Neutrophil (primary cell): ENCODE data around the gene NHERF1.

Source experiments
- H3K27ac ChIP-seq: fragments of 200-600 bp; sonication (generic); 2 replicates; pipeline ENCODE4 v1.5.1; 2016; ENCODE audit warnings: mild to moderate bottlenecking, moderate library complexity
- H3K27me3 ChIP-seq: fragments of 200-600 bp; sonication (generic); 2 replicates; pipeline ENCODE4 v1.6.0; 2016; ENCODE audit warnings: mild to moderate bottlenecking
- H3K36me3 ChIP-seq: fragments of 200-600 bp; sonication (generic); 2 replicates; pipeline ENCODE4 v1.5.1; 2017
- H3K4me1 ChIP-seq, 2 experiments: fragments of 200-600 bp in 1 of 2; sonication (generic) in 1 of 2; 1 replicate in 1 of 2; 2 replicates in 1 of 2; pipeline versions ENCODE4 v1.5.1 to v1.6.1; 2013 to 2016; ENCODE audit warnings: low read depth in 1 of 2, low read length in 1 of 2, mild to moderate bottlenecking in 1 of 2, moderate library complexity in 1 of 2; ENCODE audit not compliant: control insufficient read depth in 1 of 2, insufficient read depth in 1 of 2
- H3K4me3 ChIP-seq, 2 experiments: fragments of 200-600 bp in 1 of 2; sonication (generic) in 1 of 2; 1 replicate in 1 of 2; 2 replicates in 1 of 2; pipeline ENCODE4 v1.5.1; 2013 to 2016; ENCODE audit warnings: low read depth in 1 of 2, low read length in 1 of 2, mild to moderate bottlenecking in 1 of 2, moderate library complexity in 1 of 2
- H3K9me3 ChIP-seq: fragments of 200-600 bp; sonication (generic); 2 replicates; pipeline ENCODE4 v1.5.1; 2016
- TF ChIP-seq, protein P1 (sequence below): fragments of 200-600 bp; sonication (generic); IDR thresholded peaks from 2 replicates; pipeline ENCODE4 v1.5.1; 2016; ENCODE audit warnings: antibody characterized with exemption

The NHERF1 gene

DNA sequence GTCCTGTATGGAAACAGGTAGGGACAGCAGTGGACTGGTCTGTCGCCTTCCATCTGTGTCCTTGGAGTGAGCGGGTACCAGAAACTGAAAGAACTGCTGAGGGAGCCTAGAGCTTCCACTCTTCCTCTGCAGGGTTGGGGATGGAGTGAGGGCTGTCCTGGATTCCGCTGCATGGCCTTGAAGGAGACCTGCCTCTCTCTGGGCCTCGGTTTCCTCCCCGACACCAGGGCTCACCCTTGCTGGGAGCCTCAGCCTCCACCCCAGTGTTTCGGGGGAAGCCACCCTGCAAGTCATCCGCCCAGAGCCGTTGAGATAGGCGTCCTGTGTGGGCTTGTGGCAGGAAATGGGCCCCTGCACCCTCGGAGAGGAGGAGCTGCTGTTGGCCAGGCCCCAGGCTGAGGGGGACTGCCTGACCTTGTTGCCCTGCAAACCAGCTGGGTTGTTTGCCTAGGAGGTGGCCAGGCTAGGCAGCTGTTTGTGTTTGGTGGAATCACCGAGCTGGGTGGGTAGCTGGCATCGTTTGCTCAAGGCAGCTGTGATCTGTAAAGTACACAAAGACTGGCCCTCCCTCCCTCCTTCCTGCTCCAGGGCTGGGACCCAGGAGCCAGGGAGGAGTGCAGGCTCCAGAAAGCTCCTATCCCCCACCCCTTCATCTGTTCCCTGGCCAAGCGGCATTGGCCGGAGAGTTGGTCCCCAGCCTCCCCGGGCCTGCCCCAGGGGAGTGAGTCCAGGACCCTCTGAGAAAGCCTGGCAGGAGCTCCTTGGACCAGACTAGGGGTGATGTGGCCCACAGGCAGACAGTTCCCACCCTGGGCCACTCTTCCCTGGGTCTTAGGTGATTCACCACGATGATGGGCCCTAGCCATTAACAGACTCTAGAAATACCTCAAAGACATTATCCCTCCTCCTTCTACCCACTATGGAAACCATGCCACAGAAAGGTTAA, 10.1 kb upstream of the NHERF1 start:
- Histone ChIP-seq H3K4me1 (peaks cover 71 to 76% of the 10 kb centered on the region in 2 experiments), H3K9me3 (no peaks in the 10 kb centered on the region), H3K27ac (peak overlapping the region; percentile 98)

DNA sequence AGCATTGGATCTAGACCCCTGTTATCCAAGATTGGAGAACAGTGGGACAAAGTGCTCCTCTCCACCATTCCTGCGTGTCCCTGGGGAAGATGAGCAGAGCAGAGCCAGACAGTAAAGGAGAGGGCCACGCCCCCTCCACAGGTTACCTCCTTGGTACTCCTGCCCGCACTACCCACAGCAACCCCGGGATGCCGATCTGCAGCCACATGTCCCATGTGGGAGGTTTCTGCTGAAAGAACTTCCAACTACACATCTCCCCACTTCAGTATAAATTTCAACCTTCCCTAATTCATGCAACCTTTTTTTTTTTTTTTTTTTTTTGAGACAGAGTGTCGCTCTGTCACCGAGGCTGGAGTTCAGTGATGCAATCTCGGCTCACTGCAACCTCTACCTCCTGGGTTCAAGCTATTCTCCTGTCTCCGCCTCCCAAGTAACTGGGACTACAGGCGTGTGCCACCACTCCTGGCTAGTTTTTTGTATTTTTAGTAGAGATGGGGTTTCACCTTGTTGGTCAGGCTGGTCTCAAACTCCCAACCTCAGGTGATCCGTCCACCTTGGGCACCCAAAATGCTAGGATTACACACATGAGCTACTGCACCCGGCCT, 9.1 kb upstream of the NHERF1 start:
- TF ChIP-seq, protein P1, sequence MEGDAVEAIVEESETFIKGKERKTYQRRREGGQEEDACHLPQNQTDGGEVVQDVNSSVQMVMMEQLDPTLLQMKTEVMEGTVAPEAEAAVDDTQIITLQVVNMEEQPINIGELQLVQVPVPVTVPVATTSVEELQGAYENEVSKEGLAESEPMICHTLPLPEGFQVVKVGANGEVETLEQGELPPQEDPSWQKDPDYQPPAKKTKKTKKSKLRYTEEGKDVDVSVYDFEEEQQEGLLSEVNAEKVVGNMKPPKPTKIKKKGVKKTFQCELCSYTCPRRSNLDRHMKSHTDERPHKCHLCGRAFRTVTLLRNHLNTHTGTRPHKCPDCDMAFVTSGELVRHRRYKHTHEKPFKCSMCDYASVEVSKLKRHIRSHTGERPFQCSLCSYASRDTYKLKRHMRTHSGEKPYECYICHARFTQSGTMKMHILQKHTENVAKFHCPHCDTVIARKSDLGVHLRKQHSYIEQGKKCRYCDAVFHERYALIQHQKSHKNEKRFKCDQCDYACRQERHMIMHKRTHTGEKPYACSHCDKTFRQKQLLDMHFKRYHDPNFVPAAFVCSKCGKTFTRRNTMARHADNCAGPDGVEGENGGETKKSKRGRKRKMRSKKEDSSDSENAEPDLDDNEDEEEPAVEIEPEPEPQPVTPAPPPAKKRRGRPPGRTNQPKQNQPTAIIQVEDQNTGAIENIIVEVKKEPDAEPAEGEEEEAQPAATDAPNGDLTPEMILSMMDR: no peak
- peak overlapping the region; percentile 82 to 89 for H3K4me3 ChIP-seq
- no peaks in the 10 kb centered on the region for H3K9me3 ChIP-seq
- no peaks in the 10 kb centered on the region for H3K27me3 ChIP-seq
- peaks cover 81 to 86% of the 10 kb centered on the region in 2 experiments for H3K4me1 ChIP-seq
- peak overlapping the region; percentile 98 for H3K27ac ChIP-seq
- H3K36me3 ChIP-seq: peaks cover 15% of the 10 kb centered on the region

More for the DNA sequence above, 10.1 kb upstream of the NHERF1 start:
- Histone ChIP-seq H3K36me3 (peaks cover 9% of the 10 kb centered on the region), H3K27me3 (no peaks in the 10 kb centered on the region), H3K4me3 (peak overlapping the region; percentile 82 to 89)
- TF ChIP-seq, protein P1: no peak

DNA sequence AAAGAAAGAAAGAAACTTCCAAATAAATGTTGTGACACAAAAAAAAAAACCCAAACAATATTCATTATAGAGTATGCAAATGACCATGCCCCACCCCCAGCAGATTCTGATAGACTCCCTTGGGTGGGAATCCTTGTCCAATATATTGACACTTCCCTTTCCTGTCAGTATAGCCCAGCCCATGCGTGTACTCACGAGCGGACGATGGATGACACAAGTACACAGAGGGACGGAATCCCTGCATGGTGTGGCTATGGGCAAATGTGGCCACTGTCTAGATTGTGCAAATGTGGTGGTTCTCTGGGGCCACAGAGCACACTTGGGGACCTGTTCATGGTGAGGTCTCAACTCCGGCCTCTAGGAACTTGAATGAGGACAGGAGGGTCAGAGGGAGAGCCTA, 8.3 kb upstream of the NHERF1 start:
- no peaks in the 10 kb centered on the region for H3K27me3 ChIP-seq

DNA sequence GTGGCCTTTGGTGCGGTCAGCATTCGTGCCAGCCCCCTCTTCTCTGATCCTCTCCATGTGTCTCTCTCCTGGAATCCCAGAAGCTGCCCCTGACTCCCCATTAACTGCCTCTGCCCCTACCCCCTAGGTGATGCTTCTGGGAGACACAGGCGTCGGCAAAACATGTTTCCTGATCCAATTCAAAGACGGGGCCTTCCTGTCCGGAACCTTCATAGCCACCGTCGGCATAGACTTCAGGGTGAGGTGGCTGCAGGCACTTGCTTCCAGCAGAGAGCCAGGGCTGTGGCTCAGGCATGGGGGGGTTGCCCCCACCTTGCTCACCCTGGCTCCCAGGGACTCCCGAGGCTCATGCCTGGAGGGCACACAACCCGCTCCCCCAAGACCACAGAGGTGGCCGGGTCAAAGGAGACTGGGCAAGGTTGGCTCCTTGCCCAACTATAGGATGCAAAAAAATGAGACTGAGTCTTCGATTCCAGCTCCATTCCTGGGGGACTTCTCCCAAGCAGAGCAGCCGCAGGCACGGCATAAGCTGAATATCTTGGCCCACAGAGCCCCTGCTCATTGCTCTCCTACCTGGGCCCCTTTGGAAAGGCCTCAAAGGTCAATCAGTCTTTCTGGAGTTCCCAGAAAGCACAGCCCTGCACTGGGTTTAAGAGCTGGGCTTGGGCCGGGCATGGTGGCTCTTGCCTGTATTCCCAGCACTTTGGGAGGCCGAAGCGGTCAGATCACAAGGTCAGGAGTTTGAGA, 7.6 kb upstream of the NHERF1 start:
- TF ChIP-seq, protein P1: no peak
- H3K27me3 ChIP-seq: no peaks in the 10 kb centered on the region
- peak overlapping the region; percentile 98 for H3K27ac ChIP-seq
- peaks cover 94 to 95% of the 10 kb centered on the region in 2 experiments for H3K4me1 ChIP-seq
- H3K9me3 ChIP-seq: no peaks in the 10 kb centered on the region
- H3K36me3 ChIP-seq: peaks cover 26% of the 10 kb centered on the region
- H3K4me3 ChIP-seq: peak overlapping the region; percentile 23 to 89

More for the DNA sequence above, 8.3 kb upstream of the NHERF1 start:
- TF ChIP-seq, protein P1: no peak
- Histone ChIP-seq H3K27ac (peak overlapping the region; percentile 98), H3K36me3 (peaks cover 20% of the 10 kb centered on the region), H3K4me1 (peaks cover 90 to 93% of the 10 kb centered on the region in 2 experiments), H3K9me3 (no peaks in the 10 kb centered on the region), H3K4me3 (peak overlapping the region; percentile 4 to 89)

DNA sequence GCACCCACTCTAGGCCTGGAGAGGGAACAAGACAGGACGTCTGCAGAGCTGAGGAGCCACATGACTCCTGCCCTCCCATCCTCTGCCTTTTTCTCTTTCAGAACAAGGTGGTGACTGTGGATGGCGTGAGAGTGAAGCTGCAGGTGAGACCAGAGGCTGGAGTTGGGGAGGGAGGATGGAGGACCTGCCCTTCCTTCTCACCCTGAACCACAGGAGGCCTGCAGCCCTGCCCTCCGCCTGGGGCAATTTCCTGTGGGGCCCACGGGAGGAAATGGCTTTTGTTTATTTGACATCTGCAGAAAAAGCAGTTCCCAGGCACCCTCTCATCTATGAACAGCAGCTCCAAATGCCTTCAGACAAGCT, 6.3 kb upstream of the NHERF1 start:
- peak overlapping the region; percentile 53 to 89 for H3K4me3 ChIP-seq
- TF ChIP-seq, protein P1: no peak
- no peaks in the 10 kb centered on the region for H3K9me3 ChIP-seq
- H3K36me3 ChIP-seq: peaks cover 38% of the 10 kb centered on the region
- peaks cover 98% of the 10 kb centered on the region in 2 experiments for H3K4me1 ChIP-seq
- H3K27me3 ChIP-seq: no peaks in the 10 kb centered on the region
- peak overlapping the region; percentile 98 for H3K27ac ChIP-seq
